HS-5 (cell line): ENCODE data around the gene IGF1R.
A peak's percentile ranks its signal among the peaks of the same experiment; 100 is the strongest.

Experiments
- DNase-seq: peaks from one replicate; pipeline ENCODE4 v3.0.0-alpha.2; 2012; ENCODE audit warnings: low read depth

The IGF1R gene

DNA sequence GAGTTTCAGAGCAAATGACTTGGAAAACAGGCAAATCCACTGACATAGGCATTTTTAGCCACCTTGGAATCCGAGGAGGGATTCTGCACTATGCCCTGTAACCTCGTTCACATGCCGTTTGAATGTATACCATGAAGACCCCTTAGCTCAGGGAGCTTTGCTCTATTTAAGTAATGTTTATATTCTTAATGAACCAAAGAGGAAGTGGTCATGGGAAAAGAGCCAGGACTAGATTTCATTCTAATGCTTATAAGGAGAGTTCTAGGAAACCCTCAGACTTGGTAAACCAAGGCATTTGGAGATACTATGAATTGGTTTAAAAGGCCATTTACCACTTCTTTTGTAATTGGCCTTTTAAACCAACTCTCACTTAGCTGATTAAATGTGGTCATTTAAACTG is 178.9 kb downstream of the IGF1R start:
- no peak for DNase-seq

- DNase-seq = no peak
These were observed 181.8 kb downstream of the IGF1R start for GRCh38 chr15:98830034-98830634.

DNA sequence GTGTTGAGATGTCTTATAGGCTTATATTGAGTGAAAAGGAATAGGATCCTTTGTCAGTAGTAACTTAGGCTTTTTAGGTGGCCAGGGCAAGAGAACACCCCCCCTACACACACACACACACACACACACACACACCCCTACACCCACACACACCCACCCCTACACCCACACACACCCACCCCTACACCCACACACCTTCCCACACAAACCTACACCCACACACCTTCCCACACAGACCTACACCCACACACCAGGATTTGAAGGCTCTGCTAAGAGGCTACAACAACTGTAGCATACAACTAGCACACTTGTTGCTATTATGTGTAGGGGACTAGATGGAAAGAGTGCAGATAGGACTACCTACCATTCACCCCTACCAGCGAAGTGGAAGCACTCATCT is 186.6 kb downstream of the IGF1R start:
- no peak for DNase-seq

GRCh38 chr15:98835876-98836275 is 187.5 kb downstream of the IGF1R start:
- DNase-seq = no peak

DNA sequence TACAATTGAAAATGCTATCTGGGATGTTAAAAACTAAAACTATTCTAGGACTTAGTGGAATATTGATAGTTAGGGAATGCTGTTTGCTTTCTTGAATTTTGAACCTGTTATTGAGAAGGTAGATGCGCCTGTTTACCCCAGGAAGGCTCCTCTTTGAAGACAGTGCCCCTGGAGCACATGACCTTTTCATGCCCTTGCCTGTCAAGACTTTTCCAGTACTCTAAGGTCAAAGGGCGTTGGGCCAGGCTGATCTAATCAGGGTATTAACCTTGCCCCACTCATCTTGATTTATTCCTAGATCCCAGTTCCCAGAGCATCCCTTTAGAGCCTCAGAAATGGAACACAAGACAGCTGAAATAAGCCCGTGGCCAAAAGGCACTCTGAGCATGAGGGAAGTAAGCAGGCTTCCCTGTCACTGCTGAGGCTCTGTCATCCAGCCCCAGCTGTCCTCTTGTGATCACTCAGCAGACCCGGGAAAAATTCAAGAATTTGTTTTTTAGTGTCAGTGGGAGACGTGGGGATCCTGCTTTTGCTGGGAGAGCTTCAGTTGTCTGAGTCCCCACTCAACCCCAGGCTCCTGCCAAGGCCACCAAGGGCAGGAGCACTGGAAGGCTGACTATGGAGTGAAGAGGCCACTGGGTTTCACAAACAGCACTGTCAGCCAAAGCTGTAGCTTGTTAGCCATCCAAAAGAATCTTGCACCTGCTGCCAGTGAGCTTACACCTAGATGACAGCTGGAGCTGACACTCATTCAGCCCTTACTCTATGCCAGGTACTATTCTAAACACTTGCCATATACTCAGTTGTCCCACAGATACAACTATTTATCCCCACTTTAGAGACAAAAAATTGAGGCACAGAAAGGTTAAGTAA is 190.3 kb downstream of the IGF1R start:
- no peak for DNase-seq

DNA sequence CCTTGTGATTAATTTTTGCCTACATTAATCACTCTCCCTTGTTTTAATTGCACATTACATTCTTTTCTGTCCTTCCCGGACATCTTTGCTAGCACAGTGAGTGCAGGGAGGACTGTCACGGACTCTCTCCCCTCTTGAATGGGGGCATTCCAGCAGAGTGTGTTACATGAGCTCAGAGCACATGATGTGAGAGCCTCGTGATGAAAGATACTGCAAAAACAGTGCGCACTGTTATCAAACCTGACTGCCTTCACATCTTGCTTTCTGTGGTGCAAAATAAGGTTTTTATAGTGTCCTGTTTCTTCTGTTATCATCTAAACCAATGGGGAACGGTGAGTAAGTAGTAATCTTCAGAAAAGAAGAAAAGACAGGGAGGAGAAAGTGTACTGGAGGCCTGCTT is 191.7 kb downstream of the IGF1R start:
- no peak for DNase-seq

GRCh38 chr15:98841419-98841970 is 193.2 kb downstream of the IGF1R start:
- DNase-seq = no peak

DNA sequence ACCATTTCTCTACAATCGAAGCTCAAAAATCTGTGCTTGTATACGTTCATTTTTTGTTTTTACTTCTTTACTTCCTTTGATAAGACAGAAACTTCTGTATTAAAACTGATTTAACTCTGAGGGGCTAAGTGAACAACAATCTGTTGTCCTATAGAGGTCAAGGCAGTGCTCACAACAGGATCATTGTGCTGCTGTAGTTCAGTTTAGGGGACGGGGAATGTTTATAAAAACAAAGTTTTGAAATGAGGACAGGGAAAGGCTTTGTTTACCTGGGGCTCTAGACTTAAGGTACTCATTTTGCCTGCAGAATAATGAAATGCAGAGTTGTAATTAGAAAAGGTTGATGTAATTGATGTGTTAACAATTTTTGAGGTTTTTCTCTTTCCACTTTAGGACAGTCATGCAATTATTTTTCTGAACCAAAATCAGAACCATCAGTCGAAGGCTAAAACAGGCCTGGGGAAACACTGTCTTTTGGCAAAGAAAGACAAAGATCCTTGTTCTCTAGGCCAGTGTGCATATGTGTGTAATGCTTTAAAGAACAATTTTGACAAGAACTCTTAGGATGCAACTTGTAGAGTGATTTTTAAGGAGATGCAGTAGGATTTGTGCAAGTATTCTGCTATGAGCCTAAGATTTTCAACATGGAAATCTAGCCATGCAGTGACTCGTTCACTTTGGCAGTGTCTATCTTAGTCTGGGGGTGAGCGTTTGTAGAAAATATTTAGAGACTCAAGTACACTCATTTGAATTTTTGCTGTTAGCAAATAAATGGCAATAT is 194.0 kb downstream of the IGF1R start:
- peak; percentile 25 for DNase-seq

- DNase-seq = no peak
These were observed 194.6 kb downstream of the IGF1R start for GRCh38 chr15:98842973-98843285.

GRCh38 chr15:98843844-98844243 is 195.5 kb downstream of the IGF1R start:
- no peak for DNase-seq

- no peak for DNase-seq
These were observed 195.9 kb downstream of the IGF1R start for GRCh38 chr15:98844261-98844660.

- no peak for DNase-seq
These were observed 197.0 kb downstream of the IGF1R start for GRCh38 chr15:98845138-98845884.

DNA sequence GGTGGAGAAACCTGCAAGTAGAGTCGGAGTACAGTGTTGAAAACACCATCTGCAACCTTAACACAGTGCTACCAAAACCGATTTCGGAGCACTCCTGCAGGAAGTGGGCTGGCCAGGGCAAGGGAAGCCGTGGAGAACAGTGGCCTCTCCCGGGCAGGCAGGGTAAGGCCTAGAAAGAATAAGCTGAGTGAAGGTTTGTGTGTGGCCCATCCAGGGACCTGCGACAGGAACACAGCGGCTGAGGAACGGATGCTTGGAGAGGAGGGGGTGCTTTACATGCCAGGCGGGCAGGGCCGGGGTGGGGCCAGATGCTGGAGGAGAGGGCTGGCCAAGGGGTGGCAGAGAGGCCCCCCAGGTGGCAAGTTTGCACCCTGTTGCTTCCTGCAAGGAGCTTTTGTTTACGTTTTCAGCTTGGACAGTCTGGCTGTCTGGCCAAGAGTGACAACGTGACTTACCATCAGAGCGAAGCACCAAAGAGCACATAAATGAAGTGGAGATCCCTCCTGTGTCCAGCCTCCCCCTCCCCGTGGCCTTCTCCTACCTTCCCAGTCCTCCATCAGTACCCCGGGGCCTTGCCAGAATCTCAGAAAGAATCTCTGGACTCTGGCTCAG is 202.7 kb downstream of the IGF1R start:
- DNase-seq = no peak

DNA sequence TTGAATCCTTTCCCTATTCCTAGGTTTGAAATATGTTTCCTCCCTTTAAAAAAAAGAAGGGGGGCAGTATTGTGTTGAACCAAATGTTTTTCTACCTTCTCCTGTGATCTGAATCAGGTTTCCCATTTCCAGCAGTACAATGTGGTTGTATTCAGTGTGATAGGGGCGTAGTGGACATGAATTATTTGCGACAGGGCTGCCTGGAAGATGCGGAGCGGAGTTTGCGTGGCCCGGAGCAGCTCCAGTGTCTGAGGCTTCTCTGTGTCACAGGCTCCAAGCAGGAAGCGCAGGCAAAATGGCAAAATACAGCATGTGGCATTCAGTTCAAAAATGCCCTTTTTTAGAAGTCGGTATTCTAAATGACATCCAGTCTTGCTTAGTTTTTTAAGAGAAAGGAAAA is 204.8 kb downstream of the IGF1R start:
- peak; percentile 49 for DNase-seq

GRCh38 chr15:98853617-98854420 is 205.5 kb downstream of the IGF1R start:
- no peak for DNase-seq

DNA sequence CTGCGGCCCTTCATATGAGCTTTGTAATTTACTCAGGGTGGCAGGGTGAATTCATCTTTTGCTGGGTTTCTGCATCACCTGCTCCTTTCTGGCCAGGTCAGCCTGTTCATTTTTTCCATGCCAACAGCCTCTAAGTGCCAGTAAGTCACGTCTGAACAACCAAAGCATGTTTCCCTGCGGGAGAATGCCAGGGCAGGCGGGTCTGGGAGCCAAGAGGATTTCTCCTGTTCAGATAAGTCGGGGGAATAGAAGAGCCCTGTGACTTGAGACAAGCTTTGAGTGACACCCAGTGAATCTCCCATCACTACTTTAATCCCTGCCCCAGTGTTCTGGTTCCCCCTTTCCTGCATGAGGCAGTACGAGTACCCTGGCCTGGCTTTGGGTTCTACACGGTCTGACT is 206.2 kb downstream of the IGF1R start:
- no peak for DNase-seq

DNA sequence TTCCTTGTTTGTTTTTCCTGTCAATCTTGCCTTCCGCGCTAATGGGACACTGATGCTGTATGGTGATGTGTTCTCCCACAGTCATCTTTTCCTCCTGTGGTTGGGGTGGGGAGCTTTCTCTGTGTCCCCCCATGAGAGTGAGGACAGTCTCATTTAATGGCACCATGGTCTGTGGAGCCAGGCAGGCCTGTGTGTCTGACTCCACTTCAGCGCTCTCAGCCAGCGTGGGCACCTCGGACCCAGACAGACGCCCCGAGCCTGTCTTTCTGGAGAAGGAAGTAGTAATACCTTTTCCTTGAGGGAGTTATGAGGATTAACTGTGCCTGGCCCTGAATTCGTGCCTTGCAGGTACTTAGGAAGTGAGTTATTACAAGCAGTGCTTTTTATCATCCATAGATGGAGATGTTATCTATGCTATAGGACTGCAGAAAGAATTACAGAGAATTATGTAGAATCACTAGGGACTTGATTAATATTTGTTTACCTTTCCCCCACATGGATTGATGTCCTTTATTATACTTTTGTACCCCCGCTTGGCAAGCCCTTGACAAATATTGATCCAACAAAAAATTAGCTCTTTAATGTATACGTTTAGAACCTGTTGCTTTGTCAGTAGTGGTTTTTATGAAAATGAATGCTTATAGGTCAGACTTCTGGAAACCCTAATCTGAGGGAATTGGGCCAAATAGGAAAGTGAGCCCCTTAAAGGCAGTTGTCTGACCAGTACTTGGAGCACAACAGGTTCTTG is 206.9 kb downstream of the IGF1R start:
- DNase-seq = no peak

DNA sequence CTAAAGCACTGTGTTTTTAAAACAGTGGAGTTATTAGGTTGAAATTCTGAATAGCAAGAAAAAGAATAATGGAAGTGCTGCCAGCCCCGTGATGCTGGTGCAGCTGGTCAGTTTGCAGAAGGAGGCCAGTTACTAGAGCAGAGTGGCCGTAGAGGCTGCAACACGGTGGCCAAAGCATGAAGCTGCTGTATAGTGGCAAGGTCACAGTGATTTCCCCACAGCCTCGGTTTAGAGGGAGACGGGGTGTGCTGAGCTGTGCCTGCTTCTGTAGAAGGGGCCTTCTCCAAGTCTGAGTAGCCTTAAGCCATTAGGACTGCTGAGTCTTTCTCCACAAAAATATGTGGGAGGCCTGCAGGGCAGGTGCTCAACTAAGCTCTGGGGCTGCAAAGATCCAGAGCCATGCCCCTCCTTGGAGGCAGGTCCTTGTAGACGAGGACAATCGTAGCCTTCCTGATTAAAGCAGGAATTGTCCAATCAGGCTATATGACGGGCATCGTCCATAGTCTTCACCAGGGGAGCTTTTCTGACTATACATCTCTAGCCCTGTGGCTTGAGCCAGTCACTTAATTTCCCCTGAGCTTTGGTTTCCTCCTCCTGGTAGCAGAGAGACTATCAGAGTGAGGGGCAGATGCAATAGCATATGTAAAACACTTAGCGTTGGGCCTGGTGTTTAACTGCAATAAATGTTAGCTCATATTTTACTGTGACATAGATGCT is 207.6 kb downstream of the IGF1R start:
- no peak for DNase-seq

GRCh38 chr15:98856532-98856907 is 208.2 kb downstream of the IGF1R start:
- DNase-seq = peak; percentile 81
